A673 (cell line): ENCODE data around the gene INPP5F. TPM values are rescaled to one million over a fixed set of nuclear protein-coding genes. Genes with fewer than 3 reads are reported as not detected.

Source experiments
- BruUV-seq: library from RNA; stranded (reverse); fragments of 400-500 nt; replicated peaks from 2 replicates; lab custom pipeline; 2021; lab: Mats Ljungman, UMichigan
- CTCF ChIA-PET: fragments of 300-600 bp; sonication (Branson Sonifier 250); formaldehyde crosslinking; loops from one replicate; lab custom pipeline; 2022; ENCODE audit warnings: antibody characterized with exemption; lab: Charles Lee
- POLR2A ChIA-PET: fragments of 300-600 bp; sonication (Branson Sonifier 250); formaldehyde crosslinking; loops from one replicate; lab custom pipeline; 2022; ENCODE audit warnings: antibody characterized with exemption; ENCODE audit not compliant: low non-redundant PET; lab: Charles Lee
- DNase-seq: peaks from one replicate; pipeline ENCODE4 v3.0.0-alpha.2; 2015; ENCODE audit warnings: low spot score
- H3K27ac ChIP-seq: fragments of 200-600 bp; sonication (generic); 2 replicates; pipeline ENCODE4 v1.5.1; 2016; ENCODE audit warnings: mixed run types, low read depth, mild to moderate bottlenecking, mixed read lengths, antibody characterized with exemption, low read length; ENCODE audit not compliant: poor library complexity, severe bottlenecking
- H3K27me3 ChIP-seq: fragments of 200-600 bp; sonication (generic); replicated peaks from 2 replicates; pipeline ENCODE4 v1.6.1; 2017; ENCODE audit warnings: mixed run types, low read depth, mild to moderate bottlenecking, mixed read lengths, antibody characterized with exemption, low read length; ENCODE audit not compliant: insufficient read depth, poor library complexity
- H3K36me3 ChIP-seq: fragments of 200-600 bp; sonication (generic); 2 replicates; pipeline ENCODE4 v1.6.1; 2016; ENCODE audit warnings: mixed run types, mild to moderate bottlenecking, mixed read lengths, antibody characterized with exemption, low read length; ENCODE audit not compliant: insufficient read depth, poor library complexity, severe bottlenecking
- H3K4me1 ChIP-seq: fragments of 200-600 bp; sonication (generic); 2 replicates; pipeline ENCODE4 v1.6.1; 2017; ENCODE audit warnings: mixed run types, mild to moderate bottlenecking, mixed read lengths, antibody characterized with exemption, low read length; ENCODE audit not compliant: insufficient read depth, poor library complexity, severe bottlenecking
- H3K4me3 ChIP-seq: fragments of 200-600 bp; sonication (generic); 2 replicates; pipeline ENCODE4 v1.5.1; 2016; ENCODE audit warnings: low read depth, mixed run types, mild to moderate bottlenecking, mixed read lengths, low read length; ENCODE audit not compliant: poor library complexity, severe bottlenecking
- H3K9me3 ChIP-seq: fragments of 200-600 bp; sonication (generic); 2 replicates; pipeline ENCODE4 v1.6.1; 2016; ENCODE audit warnings: mixed run types, low read depth, mild to moderate bottlenecking, mixed read lengths, antibody characterized with exemption, low read length; ENCODE audit not compliant: poor library complexity, severe bottlenecking
- CTCF ChIP-seq: fragments of 300-800, 200-600 bp; sonication (generic); conservative IDR thresholded peaks from 2 replicates; pipeline ENCODE4 v1.5.1; 2017; ENCODE audit warnings: low read depth, mild to moderate bottlenecking, antibody characterized with exemption, low read length, moderate library complexity, mixed read lengths
- EZH2 ChIP-seq: fragments of 200-600 bp; sonication (generic); IDR thresholded peaks from 2 replicates; pipeline ENCODE4 v1.6.1; 2017; ENCODE audit warnings: borderline replicate concordance, low read depth, mild to moderate bottlenecking, mixed read lengths, antibody characterized with exemption, low read length; ENCODE audit not compliant: poor library complexity, severe bottlenecking
- intact Hi-C: fragments of 100-400 bp; cut with micrococcal nuclease; formaldehyde crosslinking; loops from one replicate; pipeline ENCODE4 v1.10.0; 2022; ENCODE audit not compliant: unreplicated experiment
- total RNA-seq: library from RNA; stranded (reverse); gene quantifications from 2 replicates; pipeline ENCODE4 v1.2.3, GENCODE V29; 2021

Gene INPP5F
- total RNA-seq, 1 experiment from 2014 or later: 22.0 TPM

- H3K27ac ChIP-seq: no peak overlapping the region
- ChIA-PET CTCF (no interaction called here), POLR2A (no interaction called here)
- H3K4me3 ChIP-seq: no peak overlapping the region
- H3K27me3 ChIP-seq: no peaks in the 10 kb centered on the region
- no peaks in the 10 kb centered on the region for H3K4me1 ChIP-seq
- H3K36me3 ChIP-seq: peaks cover 11% of the 10 kb centered on the region
- DNase-seq: no peak
- H3K9me3 ChIP-seq: no peaks in the 10 kb centered on the region
- no peak for TF ChIP-seq EZH2
- no TSS peak for BruUV-seq
- intact Hi-C loops: loop anchor here (5.0 kb wide), 1 partner anchor 69 kb away; no protein-coding TSS in a partner anchor
Observed at GRCh38 chr10:119821182-119821581, 95.3 kb downstream of the INPP5F start.

- no peak overlapping the region for H3K4me3 ChIP-seq
- intact Hi-C loops: loop anchor here (5.0 kb wide), 1 partner anchor 72 kb away; no protein-coding TSS in a partner anchor
- no peaks in the 10 kb centered on the region for H3K27me3 ChIP-seq
- no peaks in the 10 kb centered on the region for H3K9me3 ChIP-seq
- H3K27ac ChIP-seq: no peak overlapping the region
- ChIA-PET CTCF (no interaction called here), POLR2A (no interaction called here)
- H3K4me1 ChIP-seq: no peaks in the 10 kb centered on the region
- TF ChIP-seq CTCF: no peak
- no peak for TF ChIP-seq EZH2
- no peak for DNase-seq
- no TSS peak for BruUV-seq
- H3K36me3 ChIP-seq: peaks cover 35% of the 10 kb centered on the region
Observed at GRCh38 chr10:119824299-119824698, 98.4 kb downstream of the INPP5F start.

GRCh38 chr10:119826771-119827170, 100.9 kb downstream of the INPP5F start:
- POLR2A ChIA-PET: no interaction called here

More at GRCh38 chr10:119826771-119827170, 100.9 kb downstream of the INPP5F start:
- H3K36me3 ChIP-seq: peaks cover 60% of the 10 kb centered on the region
- H3K9me3 ChIP-seq: no peaks in the 10 kb centered on the region
- DNase-seq: no peak
- H3K4me3 ChIP-seq: no peak overlapping the region
- no peak overlapping the region for H3K27ac ChIP-seq
- intact Hi-C loops: no loop called here
- no peaks in the 10 kb centered on the region for H3K27me3 ChIP-seq
- H3K4me1 ChIP-seq: no peaks in the 10 kb centered on the region
- no TSS peak for BruUV-seq
- TF ChIP-seq CTCF (no peak), EZH2 (no peak)
- CTCF ChIA-PET: no interaction called here
